GM10266 (cell line): Measurements from ENCODE around the gene ZSCAN26.
A peak's percentile ranks its signal among the peaks of the same experiment; 100 is the strongest.

ENCODE experiments used
- DNase-seq: peaks from one replicate; pipeline ENCODE4 v3.0.0; 2012; ENCODE audit errors: extremely low spot score
- CTCF ChIP-seq: IDR thresholded peaks from 2 replicates; pipeline ENCODE4 v1.5.1; 2012; ENCODE audit warnings: mild to moderate bottlenecking, low read depth; ENCODE audit not compliant: control insufficient read depth, insufficient read depth; ENCODE audit errors: missing control alignments

Gene ZSCAN26

GRCh38 chr6:28274888-28275287 lies 7.9 kb downstream of the ZSCAN26 start:
- no peak for TF ChIP-seq CTCF

GRCh38 chr6:28277746-28278145 lies 10.8 kb downstream of the ZSCAN26 start:
- no peak for TF ChIP-seq CTCF
- no peak for DNase-seq

More at GRCh38 chr6:28274888-28275287, 7.9 kb downstream of the ZSCAN26 start:
- DNase-seq = no peak

DNA sequence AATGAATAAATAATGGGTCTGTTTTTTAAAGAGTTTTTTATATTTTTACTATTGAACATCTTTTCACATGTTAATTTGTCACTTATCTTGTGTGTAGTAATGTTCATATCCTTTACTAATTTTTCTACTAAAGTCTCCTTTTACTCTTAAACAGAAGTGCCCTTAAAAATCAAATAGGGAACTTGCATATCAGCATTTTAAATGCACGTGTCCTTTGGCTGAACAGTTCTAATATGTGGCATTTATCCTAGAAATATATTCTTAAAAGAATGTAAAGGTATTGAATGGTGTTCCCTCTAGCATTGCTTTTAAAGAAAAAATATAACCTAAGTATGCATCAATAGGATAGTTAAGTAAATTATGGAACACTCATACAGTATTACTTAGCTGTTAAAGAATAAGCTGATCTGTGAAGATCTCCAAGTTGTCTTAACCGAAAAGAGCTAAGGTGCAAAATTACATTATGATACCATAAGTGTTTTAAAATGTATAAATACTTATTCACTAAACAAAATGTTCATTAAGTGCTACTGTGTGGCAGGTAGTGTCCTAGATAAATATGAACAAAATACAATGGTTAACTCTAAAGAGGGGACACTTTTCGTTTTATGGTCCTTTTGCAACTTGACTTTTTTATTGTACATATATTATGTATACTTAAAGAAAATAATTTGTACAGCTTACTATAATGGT lies 13.8 kb downstream of the ZSCAN26 start:
- DNase-seq = no peak
- no peak for TF ChIP-seq CTCF

DNA sequence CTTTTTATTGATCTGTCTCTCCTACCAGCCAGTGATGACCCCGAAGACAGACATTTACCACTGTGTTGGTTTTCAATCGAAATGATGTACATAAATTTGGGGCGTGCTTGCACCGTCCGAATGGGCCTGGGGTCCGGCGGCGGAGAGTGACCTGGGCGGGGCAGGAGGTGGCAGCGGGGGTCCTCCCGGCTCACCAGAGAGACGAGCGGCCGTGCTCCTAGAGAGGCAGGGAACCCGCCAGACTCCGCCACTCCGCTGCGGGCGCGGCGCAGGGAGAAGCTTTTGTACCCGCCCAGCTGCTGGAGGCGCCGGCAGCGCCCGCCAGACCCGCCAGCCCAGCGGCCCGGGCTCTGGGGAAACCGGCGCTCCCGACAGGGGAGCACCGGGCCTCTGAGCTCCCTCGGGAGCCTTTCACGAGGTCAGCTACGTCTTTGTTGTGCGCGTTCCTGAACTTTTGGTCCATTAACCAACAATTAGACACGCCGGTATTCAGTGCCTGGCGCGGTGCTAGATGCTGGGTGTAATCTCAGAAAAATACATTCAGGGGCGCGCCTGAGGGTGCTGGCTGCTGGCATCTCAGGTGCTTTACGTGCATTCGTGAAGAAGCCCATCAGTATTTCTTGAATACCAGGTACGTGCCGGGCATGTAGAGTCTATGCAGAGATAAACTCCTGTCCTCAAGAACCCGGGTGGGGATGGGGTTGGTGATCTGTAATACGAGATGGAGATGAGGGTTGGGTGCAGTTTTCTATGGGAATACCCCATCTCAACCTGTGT lies 14.5 kb downstream of the ZSCAN26 start, which contains the start of gene PGBD1:
TSS of gene PGBD1 (plus strand) at position 285 of the 777 bp plus-strand sequence. CDS start 2,242 bp downstream, outside the sequence.
- DNase-seq = peak; percentile 63
- no peak for TF ChIP-seq CTCF

DNA sequence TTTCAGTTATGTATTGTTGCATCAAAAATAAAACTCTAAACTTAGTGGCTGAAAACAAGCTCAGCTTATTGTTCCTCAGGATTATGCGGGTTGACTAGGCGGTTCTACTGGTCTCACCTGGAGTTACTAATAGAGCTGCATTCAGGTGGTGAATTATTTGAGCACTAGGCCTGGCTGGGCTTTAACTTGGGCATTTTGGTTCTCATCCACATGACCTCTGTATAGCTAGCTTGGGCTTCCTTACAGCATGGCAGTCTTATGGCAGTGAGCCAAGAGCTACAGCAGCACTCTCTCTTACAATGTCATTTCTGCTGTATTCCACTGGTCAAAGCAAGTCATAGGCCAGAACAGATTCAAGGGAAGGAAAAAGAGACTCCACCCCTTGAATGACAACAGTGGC lies 16.0 kb downstream of the ZSCAN26 start:
- DNase-seq = no peak
- no peak for TF ChIP-seq CTCF

GRCh38 chr6:28291573-28291972 lies 24.6 kb downstream of the ZSCAN26 start:
- DNase-seq = no peak
- no peak for TF ChIP-seq CTCF

DNA sequence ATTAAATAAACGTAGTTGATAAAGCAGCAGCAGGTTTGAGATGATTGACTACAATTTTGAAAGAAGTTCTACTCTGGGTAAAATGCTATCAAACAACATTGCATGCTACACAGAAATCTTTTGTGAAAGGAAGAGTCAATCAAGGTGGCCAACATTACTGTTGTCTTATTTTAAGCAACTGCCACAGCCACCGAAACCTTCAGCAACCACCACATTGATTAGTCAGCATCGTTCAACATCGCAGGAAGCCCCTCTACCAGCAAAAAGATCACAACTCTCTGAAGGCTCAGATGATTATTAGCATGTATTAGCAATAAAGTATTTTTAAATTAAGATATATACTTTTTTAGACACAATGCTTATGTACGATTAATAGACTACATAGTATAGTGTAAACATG lies 28.4 kb downstream of the ZSCAN26 start:
- no peak for TF ChIP-seq CTCF
- no peak for DNase-seq
